ENCODE data around the gene RPS6KA5. TPM values are rescaled to one million over a fixed set of nuclear protein-coding genes. Genes with fewer than 3 reads are reported as not detected.

RPS6KA5 gene
- polyA plus RNA-seq, 2 of the 4 experiments (the other 2 are of a cell fraction) = 2.2 to 4.1 TPM

- DNase-seq (ENCODE audit: low read depth in 1 of 2, low spot score in 1 of 2) (no peak), FAIRE-seq (no peak), ATAC-seq (no peak)
- no peak overlapping the region for H3K27ac ChIP-seq
- no peak overlapping the region for H3K4me3 ChIP-seq
- no peak overlapping the region for H3K4me2 ChIP-seq
- POLR2A ChIA-PET = no interaction called here
- H3K9me3 ChIP-seq = no peaks in the 10 kb centered on the region; the same call in 2 of the 3 replicates
- CTCF ChIA-PET = interaction anchor here (1.7 kb wide), 1 partner anchor 20 kb away, joined by 7 read pairs; the partner anchor contains the start of gene TTC7B
- WGBS (ENCODE audit: missing lambda C conversion rate) = 72% methylated on average over 9 of the region's 9 CpGs
- H3K4me1 ChIP-seq = no peaks in the 10 kb centered on the region
- TF ChIP-seq HES2 (IDR thresholded peaks at IDR 0.05) = no peak
- no peak for TF ChIP-seq JUNB (IDR thresholded peaks at IDR 0.05)
- no peak for TF ChIP-seq CBX2 (IDR thresholded peaks at IDR 0.05; ENCODE audit: borderline replicate concordance, low read depth)
- TF ChIP-seq KDM5A (IDR thresholded peaks at IDR 0.05) = no peak
- no peak for TF ChIP-seq CHD4 (IDR thresholded peaks at IDR 0.05; ENCODE audit: borderline replicate concordance)
- TF ChIP-seq HOXA7 (CRISPR knock-in tag; IDR thresholded peaks at IDR 0.05) = no peak
- TF ChIP-seq KDM1A (IDR thresholded peaks at IDR 0.05; ENCODE audit: low read depth) = no peak
- no peak for TF ChIP-seq ZFP36 (IDR thresholded peaks at IDR 0.05; ENCODE audit: borderline replicate concordance, partially characterized antibody)
- TF ChIP-seq HDAC2 (IDR thresholded peaks at IDR 0.05) = no peak
- TF ChIP-seq HEYL (CRISPR knock-in tag; IDR thresholded peaks at IDR 0.05) = no peak
- TF ChIP-seq USF2 (IDR thresholded peaks at IDR 0.05) = no peak
- TF ChIP-seq BCL3 (IDR thresholded peaks at IDR 0.05) = no peak
- TF ChIP-seq ELK1 (IDR thresholded peaks at IDR 0.05; ENCODE audit: low read depth, low read length) = no peak
- TF ChIP-seq HOXB13 (CRISPR knock-in tag; IDR thresholded peaks at IDR 0.05; ENCODE audit: low read depth) = no peak
- no peak for TF ChIP-seq CHD2 (IDR thresholded peaks at IDR 0.05; ENCODE audit: low read length, partially characterized antibody)
- no peak for TF ChIP-seq BHLHE40 (IDR thresholded peaks at IDR 0.05; ENCODE audit: low read depth, low read length)
Measured at GRCh38 chr14:90837355-90837754, 223.1 kb downstream of the RPS6KA5 start.

GRCh38 chr14:90836692-90837063 lies 223.8 kb downstream of the RPS6KA5 start:
- H3K9me3 ChIP-seq = no peaks in the 10 kb centered on the region; the same call in 2 of the 3 replicates
- DNase-seq (ENCODE audit: low read depth in 1 of 2, low spot score in 1 of 2) (no peak), FAIRE-seq (no peak), ATAC-seq (no peak)
- WGBS (ENCODE audit: missing lambda C conversion rate) = 73% methylated on average over 7 of the region's 7 CpGs
- POLR2A ChIA-PET = no interaction called here
- TF ChIP-seq USF2 (IDR thresholded peaks at IDR 0.05) (no peak), JUNB (IDR thresholded peaks at IDR 0.05) (no peak), MAZ (IDR thresholded peaks at IDR 0.05; ENCODE audit: borderline replicate concordance, low read depth, low read length) (no peak)
- H3K4me2 ChIP-seq = no peak overlapping the region
- CTCF ChIA-PET = interaction anchor here (1.7 kb wide), 1 partner anchor 20 kb away, joined by 7 read pairs; the partner anchor contains the start of gene TTC7B
- H3K27ac ChIP-seq = no peak overlapping the region
- no peaks in the 10 kb centered on the region for H3K4me1 ChIP-seq
- no peak overlapping the region for H3K4me3 ChIP-seq

- no peaks in the 10 kb centered on the region for H3K9me3 ChIP-seq
- H3K4me2 ChIP-seq = no peak overlapping the region
- no peak overlapping the region for H3K27ac ChIP-seq
- 93% methylated on average over 10 of the region's 10 CpGs for WGBS (ENCODE audit: missing lambda C conversion rate)
- H3K4me3 ChIP-seq = no peak overlapping the region
- POLR2A ChIA-PET = no interaction called here
- FAIRE-seq (no peak), ATAC-seq (no peak), DNase-seq (ENCODE audit: low read depth in 1 of 2, low spot score in 1 of 2) (no peak)
- H3K4me1 ChIP-seq = no peaks in the 10 kb centered on the region
- CTCF ChIA-PET = no interaction called here
- TF ChIP-seq HDAC2 (IDR thresholded peaks at IDR 0.05) (no peak), ZC3H11A (IDR thresholded peaks at IDR 0.05) (no peak), RFX5 (IDR thresholded peaks at IDR 0.05) (no peak), POLR2AphosphoS2 (conservative IDR thresholded peaks at IDR 0.05; ENCODE audit: low read length) (no peak), RARB (CRISPR knock-in tag; IDR thresholded peaks at IDR 0.05) (no peak), BHLHE40 (IDR thresholded peaks at IDR 0.05; ENCODE audit: low read depth, low read length) (no peak), HES2 (IDR thresholded peaks at IDR 0.05) (no peak), ZFP36 (IDR thresholded peaks at IDR 0.05; ENCODE audit: borderline replicate concordance, partially characterized antibody) (no peak), SMC3 (IDR thresholded peaks at IDR 0.05) (no peak)
Measured at GRCh38 chr14:90831821-90832220, 228.6 kb downstream of the RPS6KA5 start.
